Sigmoid colon (tissue), 4 donors: ENCODE measurements around the gene STING1.

Experiments
- EP300 ChIP-seq, 4 donors: sonication (generic); formaldehyde crosslinking; IDR thresholded peaks; one replicate each; pipeline ENCODE4 v1.6.1; 2017; ENCODE audit warnings: antibody characterized with exemption in 4 of 4
- POLR2A ChIP-seq, 2 donors: fragments of 450-650 bp; IDR thresholded peaks; one replicate each; pipeline ENCODE4 v1.6.1; 2016; ENCODE audit warnings: antibody characterized with exemption in 2 of 2, mild to moderate bottlenecking in 2 of 2, moderate library complexity in 2 of 2
- POLR2AphosphoS5 ChIP-seq, 4 donors: sonication (generic); formaldehyde crosslinking; IDR thresholded peaks; one replicate each; pipeline ENCODE4 v1.6.1; 2017; ENCODE audit warnings: antibody characterized with exemption in 4 of 4
- TF ChIP-seq, protein P1 (sequence below), 4 experiments: fragments of 450-650 bp in 3 of 4; fragments of 200-600 bp in 1 of 4; IDR thresholded peaks; one replicate each; pipeline ENCODE4 v1.5.1; 2016 to 2019; ENCODE audit warnings: antibody characterized with exemption in 4 of 4, mild to moderate bottlenecking in 3 of 4, moderate library complexity in 2 of 4

- no peak for TF ChIP-seq POLR2A (IDR thresholded peaks at IDR 0.05)
- TF ChIP-seq, protein P1, sequence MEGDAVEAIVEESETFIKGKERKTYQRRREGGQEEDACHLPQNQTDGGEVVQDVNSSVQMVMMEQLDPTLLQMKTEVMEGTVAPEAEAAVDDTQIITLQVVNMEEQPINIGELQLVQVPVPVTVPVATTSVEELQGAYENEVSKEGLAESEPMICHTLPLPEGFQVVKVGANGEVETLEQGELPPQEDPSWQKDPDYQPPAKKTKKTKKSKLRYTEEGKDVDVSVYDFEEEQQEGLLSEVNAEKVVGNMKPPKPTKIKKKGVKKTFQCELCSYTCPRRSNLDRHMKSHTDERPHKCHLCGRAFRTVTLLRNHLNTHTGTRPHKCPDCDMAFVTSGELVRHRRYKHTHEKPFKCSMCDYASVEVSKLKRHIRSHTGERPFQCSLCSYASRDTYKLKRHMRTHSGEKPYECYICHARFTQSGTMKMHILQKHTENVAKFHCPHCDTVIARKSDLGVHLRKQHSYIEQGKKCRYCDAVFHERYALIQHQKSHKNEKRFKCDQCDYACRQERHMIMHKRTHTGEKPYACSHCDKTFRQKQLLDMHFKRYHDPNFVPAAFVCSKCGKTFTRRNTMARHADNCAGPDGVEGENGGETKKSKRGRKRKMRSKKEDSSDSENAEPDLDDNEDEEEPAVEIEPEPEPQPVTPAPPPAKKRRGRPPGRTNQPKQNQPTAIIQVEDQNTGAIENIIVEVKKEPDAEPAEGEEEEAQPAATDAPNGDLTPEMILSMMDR (IDR thresholded peaks at IDR 0.05), result no peak
- no peak for TF ChIP-seq POLR2AphosphoS5 (IDR thresholded peaks at IDR 0.05)
- TF ChIP-seq EP300 (IDR thresholded peaks at IDR 0.05), result no peak
Observed at GRCh38 chr5:139488260-139488659, 5.7 kb upstream of the STING1 start.
